Endothelial cell of umbilical vein (primary cell): Measurements from ENCODE around the gene RAB8B. TPM values are rescaled to one million over a fixed set of nuclear protein-coding genes. Genes with fewer than 3 reads are reported as not detected.

Experiments
- BruUV-seq: library from RNA; stranded (reverse); fragments of 400-500 nt; replicated peaks from 2 replicates; lab custom pipeline; 2021; lab: Mats Ljungman, UMichigan
- CTCF ChIA-PET: fragments of 300-600, 350-600 bp; sonication (Branson Sonifier 250); formaldehyde crosslinking; loops from one replicate; lab custom pipeline; 2021; ENCODE audit warnings: antibody characterized with exemption, inconsistent platforms; lab: Charles Lee
- POLR2A ChIA-PET: fragments of 300-600, 350-600 bp; sonication (Branson Sonifier 250); formaldehyde crosslinking; loops from one replicate; lab custom pipeline; 2021; ENCODE audit warnings: antibody characterized with exemption, inconsistent platforms; lab: Charles Lee
- DNase-seq: peaks from one replicate; pipeline ENCODE4 v3.0.0-alpha.2; 2011; ENCODE audit warnings: low read depth, low spot score
- FAIRE-seq: peaks from 2 replicates; lab custom pipeline; 2011; peaks lifted over from hg19 to GRCh38; lab: Jason Lieb, UNC
- H2AFZ ChIP-seq: 2 replicates; pipeline ENCODE4 v1.6.0; 2012; ENCODE audit warnings: low read depth, low read length, control low read depth, inconsistent platforms
- H3K27ac ChIP-seq: 2 replicates; pipeline ENCODE4 v1.5.1; 2011; ENCODE audit warnings: low read depth, mild to moderate bottlenecking, control low read depth, low read length, moderate library complexity; ENCODE audit not compliant: insufficient read depth
- H3K27me3 ChIP-seq, 2 experiments: 2 replicates each; pipeline versions ENCODE4 v1.6.0 to v1.6.1; 2011; ENCODE audit warnings: low read length in 2 of 2, mixed read lengths in 1 of 2; ENCODE audit not compliant: control insufficient read depth in 2 of 2, insufficient read depth in 2 of 2
- H3K36me3 ChIP-seq, 2 experiments: 2 replicates in 1 of 2; 3 replicates in 1 of 2; pipeline ENCODE4 v1.5.1; 2011; ENCODE audit warnings: low read length in 2 of 2, mild to moderate bottlenecking in 1 of 2, moderate library complexity in 1 of 2; ENCODE audit not compliant: control insufficient read depth in 2 of 2, insufficient read depth in 2 of 2; ENCODE audit errors: extremely low read depth in 1 of 2
- H3K4me1 ChIP-seq: 3 replicates; pipeline ENCODE4 v1.5.1; 2011; ENCODE audit warnings: mild to moderate bottlenecking, low read length; ENCODE audit not compliant: control insufficient read depth, insufficient read depth; ENCODE audit errors: extremely low read depth
- H3K4me2 ChIP-seq: 2 replicates; pipeline ENCODE4 v1.6.1; 2011; ENCODE audit warnings: low read length, control low read depth, mixed read lengths; ENCODE audit not compliant: insufficient read depth
- H3K4me3 ChIP-seq, 3 experiments: fragments of 200-600 bp in 1 of 3; sonication (generic), shearing (Covaris generic) in 1 of 3; replicated peaks in 1 of 3; 2 replicates each; pipeline ENCODE4 v1.5.1; 2011 to 2016; ENCODE audit warnings: control low read depth in 3 of 3, low read length in 3 of 3, mild to moderate bottlenecking in 2 of 3, inconsistent platforms in 1 of 3, low read depth in 1 of 3, moderate library complexity in 1 of 3; ENCODE audit not compliant: insufficient read depth in 1 of 3
- H3K79me2 ChIP-seq: 2 replicates; pipeline ENCODE4 v1.6.0; 2012; ENCODE audit warnings: low read length, inconsistent platforms; ENCODE audit not compliant: control insufficient read depth, insufficient read depth
- H3K9ac ChIP-seq: replicated peaks from 2 replicates; pipeline ENCODE3; 2011; ENCODE audit warnings: low read length, control low read depth; ENCODE audit not compliant: insufficient read depth; ENCODE audit errors: extremely low read depth
- H3K9me1 ChIP-seq: replicated peaks from 3 replicates; pipeline ENCODE4 v1.6.0; 2011; ENCODE audit warnings: mild to moderate bottlenecking, low read length; ENCODE audit not compliant: control insufficient read depth, insufficient read depth; ENCODE audit errors: extremely low read depth
- H3K9me3 ChIP-seq: replicated peaks from 2 replicates; pipeline ENCODE4 v1.5.1; 2012; ENCODE audit warnings: low read length, inconsistent platforms; ENCODE audit not compliant: control insufficient read depth, insufficient read depth
- H4K20me1 ChIP-seq: replicated peaks from 2 replicates; pipeline ENCODE3; 2011; ENCODE audit warnings: mild to moderate bottlenecking, low read length; ENCODE audit not compliant: control insufficient read depth, insufficient read depth; ENCODE audit errors: extremely low read depth
- CTCF ChIP-seq, 2 donors: IDR thresholded peaks; 1 replicate in 1 of 2; 2 replicates in 1 of 2; pipeline ENCODE4 v1.5.1; 2011; ENCODE audit warnings: low read length in 2 of 2, mild to moderate bottlenecking in 2 of 2, moderate library complexity in 2 of 2, control low read depth in 1 of 2, inconsistent platforms in 1 of 2, low read depth in 1 of 2; ENCODE audit not compliant: insufficient read depth in 1 of 2; ENCODE audit errors: extremely low read depth in 1 of 2
- EZH2 ChIP-seq: IDR thresholded peaks from 2 replicates; pipeline ENCODE4 v1.6.1; 2012; ENCODE audit warnings: borderline replicate concordance, low read depth, mild to moderate bottlenecking, moderate library complexity, low read length, inconsistent platforms; ENCODE audit not compliant: severe bottlenecking
- FOS ChIP-seq: IDR thresholded peaks from 2 replicates; pipeline ENCODE4 v1.6.1; 2011; ENCODE audit warnings: mild to moderate bottlenecking, low read length, moderate library complexity, borderline replicate concordance; ENCODE audit not compliant: insufficient read depth
- JUN ChIP-seq: IDR thresholded peaks from 2 replicates; pipeline ENCODE4 v1.6.1; 2011; ENCODE audit warnings: borderline replicate concordance, low read depth; ENCODE audit not compliant: insufficient read length, insufficient read depth
- MYC ChIP-seq: IDR thresholded peaks from one replicate; pipeline ENCODE4 v1.6.1; 2011; ENCODE audit warnings: mild to moderate bottlenecking, low read depth, low read length
- POLR2A ChIP-seq: IDR thresholded peaks from 2 replicates; pipeline ENCODE4 v1.6.1; 2012; ENCODE audit warnings: low read depth, mild to moderate bottlenecking, control low read depth, low read length
- POLR2AphosphoS5 ChIP-seq: IDR thresholded peaks from 2 replicates; pipeline ENCODE4 v1.6.1; 2012; ENCODE audit warnings: low read depth, mild to moderate bottlenecking, control low read depth, low read length, moderate library complexity; ENCODE audit not compliant: insufficient read depth
- dilution Hi-C: fragments of 300-500 bp; cut with MboI; formaldehyde crosslinking; loops from one replicate; pipeline ENCODE4 v1.15.0; 2019; ENCODE audit warnings: low sequenced_read_pairs; ENCODE audit not compliant: extremely low pct_ligation_motif_present
- intact Hi-C: fragments of 100-400 bp; cut with micrococcal nuclease; formaldehyde crosslinking; loops from one replicate; pipeline ENCODE4 v1.10.0; 2022
- polyA plus RNA-seq, 4 experiments: library from polyadenylated mRNA; depleted of rRNA in 3 of 4; stranded (reverse) in 3 of 4; unstranded in 1 of 4; fragments of >200 nt; gene quantifications; 2 replicates each; pipeline versions ENCODE4 v1.2.1 to v1.2.3, GENCODE V29; 2011 to 2012; ENCODE audit warnings: missing spikeins in 1 of 4
- total RNA-seq: library from RNA; stranded (reverse); gene quantifications from 2 replicates; pipeline ENCODE4 v1.2.3, GENCODE V29; 2021

The RAB8B gene
- total and polyA plus RNA-seq, 2 donors (not counting 3 experiments of a cell fraction or from before 2014, with no cell fraction given): 10.4 to 52.5 TPM

DNA sequence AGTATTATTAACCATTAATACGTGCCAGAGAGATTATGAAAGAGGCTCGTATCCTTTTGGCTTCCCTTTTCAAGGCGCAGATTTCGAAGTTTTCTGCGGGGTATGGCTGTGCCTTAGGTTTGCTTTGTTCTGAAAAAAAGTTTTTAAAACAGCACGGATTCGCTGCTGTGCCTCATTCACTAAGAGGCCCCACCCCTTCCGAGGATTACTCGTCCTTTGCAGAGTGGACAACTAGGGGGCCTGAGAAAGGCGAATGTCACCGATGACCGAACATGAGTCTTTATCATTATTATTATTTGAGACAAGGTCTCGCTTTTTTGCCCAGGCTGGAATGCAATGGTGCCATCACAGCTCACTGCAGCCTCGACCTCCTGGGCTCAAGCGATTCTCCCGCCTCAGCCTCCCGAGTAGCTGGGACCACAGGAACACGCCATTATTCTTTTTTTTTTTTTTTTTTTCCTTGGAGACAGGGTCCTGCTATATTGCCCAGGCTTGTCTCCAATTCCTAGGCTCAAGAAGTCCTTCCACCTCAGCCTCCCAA is 31.4 kb upstream of the RAB8B start:
- Histone ChIP-seq H4K20me1 (no peaks in the 10 kb centered on the region), H3K9ac (peak overlapping the region; percentile 81), H3K4me2 (peak overlapping the region; percentile 62), H3K9me1 (no peaks in the 10 kb centered on the region), H3K4me1 (peaks cover 11% of the 10 kb centered on the region), H3K27ac (peak overlapping the region; percentile 71), H2AFZ (peak overlapping the region; percentile 56), H3K27me3 (no peaks in the 10 kb centered on the region), H3K9me3 (no peaks in the 10 kb centered on the region), H3K79me2 (peaks cover 24% of the 10 kb centered on the region), H3K4me3 (peak overlapping the region; percentile 54 to 98 (median 88)), H3K36me3 (peaks cover 3 to 7% of the 10 kb centered on the region in 2 experiments)
- FAIRE-seq: peak; percentile 24
- ChIA-PET CTCF (interaction anchor here (0.9 to 1.8 kb wide), 7 partner anchors 13 to 245 kb away, joined by 3 to 7 read pairs (median 4); partner anchors contain the start of gene APH1B), POLR2A (interaction anchor here (0.5 to 1.4 kb wide), 11 partner anchors 9 to 230 kb away, joined by 3 to 9 read pairs (median 4); partner anchors contain the start of genes LACTB and RAB8B)
- peak; percentile 70 for DNase-seq
- BruUV-seq: TSS peak; percentile 73
- dilution Hi-C loops (no loop called here), intact Hi-C loops (loop anchor here (1.0 to 5.0 kb wide), 6 partner anchors 31 to 129 kb away; partner anchors contain the start of genes APH1B, LACTB and RAB8B)
- no peak for TF ChIP-seq FOS
- TF ChIP-seq CTCF (IDR thresholded peaks at IDR 0.05; ENCODE audit: extremely low read depth in 1 of 2, insufficient read depth in 1 of 2, low read depth in 1 of 2, low read length in 2 of 2): no peak
- TF ChIP-seq MYC: no peak
- no peak for TF ChIP-seq EZH2
- TF ChIP-seq POLR2AphosphoS5: no peak
- no peak for TF ChIP-seq POLR2A
- TF ChIP-seq JUN: no peak
